GM19455 (cell line): ENCODE measurements around the gene FNDC11.
"Not testable (repeated sequence)": the region's sequence is repeated elsewhere in the genome, so short reads cannot be mapped to it uniquely, and the experiment has no call there.

Source experiments
- ATAC-seq: cut with Tn5 transposase; IDR thresholded peaks from one replicate; pipeline ENCODE4 v1.9.1; 2021; ENCODE audit not compliant: unreplicated experiment

The FNDC11 gene

DNA sequence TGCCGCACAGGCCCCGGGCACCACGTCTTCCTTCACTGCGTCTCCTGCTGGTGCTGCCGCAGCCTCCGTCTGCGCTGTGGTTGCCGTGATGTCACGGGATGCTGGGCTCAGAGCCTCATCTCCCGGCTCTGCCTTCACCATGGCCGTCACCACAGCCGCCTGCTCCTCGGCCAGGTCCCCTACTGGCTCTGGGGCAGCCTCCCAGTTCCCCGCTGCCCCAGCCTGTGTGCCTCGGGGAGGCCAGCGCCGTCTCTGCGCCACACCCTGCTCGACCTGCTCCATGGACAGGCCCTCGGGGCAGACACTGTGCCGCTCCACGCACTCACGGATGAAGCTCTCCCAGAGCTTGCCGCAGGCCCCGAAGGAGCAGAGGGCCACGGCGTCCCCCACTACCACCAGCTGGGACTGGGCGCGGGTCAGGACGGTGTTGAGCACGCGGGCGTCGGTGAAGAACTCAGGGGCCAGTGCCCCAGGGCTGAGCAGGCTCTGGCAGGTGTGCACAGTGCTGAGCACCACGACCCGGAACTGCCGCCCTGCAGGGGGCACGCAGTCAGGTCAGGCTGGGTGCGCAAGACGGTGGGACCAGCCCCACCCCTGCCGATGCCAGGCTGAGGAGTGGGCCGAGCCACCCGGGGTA, 11.9 kb downstream of the FNDC11 start:
- no peak for ATAC-seq

DNA sequence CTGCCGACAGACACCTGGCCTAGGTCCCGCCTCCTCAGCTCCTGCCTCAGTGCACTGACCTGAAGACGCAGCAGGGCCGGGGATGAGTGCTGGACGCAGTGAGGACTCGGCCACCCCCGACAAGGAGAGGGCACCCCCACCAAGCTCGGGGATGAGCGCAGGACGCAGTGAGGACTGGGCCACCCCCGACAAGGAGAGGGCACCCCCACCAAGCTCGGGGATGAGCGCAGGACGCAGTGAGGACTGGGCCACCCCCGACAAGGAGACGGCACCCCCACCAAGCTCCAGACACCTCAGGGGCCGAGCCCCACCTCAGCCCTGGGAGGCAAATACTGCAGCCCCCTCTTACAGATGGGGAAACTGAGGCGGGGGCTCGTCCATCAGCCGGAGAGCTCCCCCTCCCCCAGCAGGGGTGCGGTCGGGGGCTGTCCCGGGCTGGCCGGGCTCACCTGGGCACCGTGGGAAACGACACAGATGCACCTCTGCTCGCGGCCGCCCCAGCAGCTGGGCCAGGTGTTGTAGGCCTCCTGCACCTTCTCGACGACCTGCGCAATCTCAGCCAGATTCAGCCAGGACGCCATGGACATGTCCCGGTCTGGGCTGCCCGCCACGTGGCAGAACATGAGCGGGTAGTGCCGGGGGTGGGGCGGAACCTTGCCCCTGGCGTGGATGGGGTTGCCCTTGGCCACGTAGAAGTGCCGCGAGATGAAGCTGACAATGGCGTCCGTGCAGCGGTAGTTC, 12.6 kb downstream of the FNDC11 start:
- ATAC-seq: no peak

DNA sequence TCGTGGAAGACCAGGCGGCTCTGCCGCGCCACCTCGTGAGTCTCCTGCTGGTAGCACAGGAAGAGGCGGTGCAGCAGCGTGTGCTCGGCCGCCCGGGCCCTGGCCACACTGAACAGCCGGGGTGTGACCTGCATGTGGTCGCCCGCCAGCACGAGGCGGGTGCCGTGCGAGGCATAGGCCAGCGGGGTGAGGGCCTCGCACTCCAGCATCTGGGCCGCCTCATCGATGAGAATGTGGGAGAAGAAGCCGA, 13.1 kb downstream of the FNDC11 start:
- ATAC-seq: no peak

DNA sequence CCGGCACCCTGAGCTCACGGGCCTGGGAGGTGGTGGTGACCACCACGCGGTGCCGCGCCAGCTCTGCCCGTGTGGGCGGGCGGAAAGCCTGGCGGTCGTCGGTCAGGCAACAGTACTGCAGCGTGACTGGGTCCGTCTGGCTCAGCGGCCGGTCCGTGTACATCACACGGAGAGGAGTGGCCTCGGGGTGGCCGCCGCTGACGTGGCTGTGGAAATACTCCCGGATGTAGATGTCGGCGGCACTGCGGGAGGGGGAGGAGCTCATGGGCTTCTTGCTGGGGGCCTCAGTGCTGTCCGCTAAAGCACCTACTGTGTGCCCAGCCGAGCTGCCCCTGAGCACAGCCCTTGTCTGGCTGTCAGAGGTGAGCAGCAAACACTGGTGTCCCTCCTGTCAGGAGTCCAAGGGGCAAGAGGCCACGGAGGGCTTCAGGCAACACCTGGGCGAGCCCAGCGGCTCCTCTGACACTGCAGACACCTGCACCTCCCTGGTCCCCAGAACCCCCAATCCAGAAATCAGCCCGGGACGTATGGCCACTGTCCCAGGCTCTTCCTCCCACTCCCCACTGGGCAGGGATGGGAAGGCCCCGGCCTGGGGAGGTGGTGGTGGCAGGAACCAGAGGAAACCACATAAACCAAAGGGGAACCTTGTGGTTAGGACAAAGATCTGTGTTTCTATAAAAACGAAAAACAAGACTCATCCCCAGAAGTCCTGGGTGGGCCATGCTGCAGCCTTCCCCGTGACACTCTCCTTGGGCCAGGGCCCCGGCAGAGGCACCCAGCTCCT, 13.6 kb downstream of the FNDC11 start:
- peak; percentile 61 for ATAC-seq

DNA sequence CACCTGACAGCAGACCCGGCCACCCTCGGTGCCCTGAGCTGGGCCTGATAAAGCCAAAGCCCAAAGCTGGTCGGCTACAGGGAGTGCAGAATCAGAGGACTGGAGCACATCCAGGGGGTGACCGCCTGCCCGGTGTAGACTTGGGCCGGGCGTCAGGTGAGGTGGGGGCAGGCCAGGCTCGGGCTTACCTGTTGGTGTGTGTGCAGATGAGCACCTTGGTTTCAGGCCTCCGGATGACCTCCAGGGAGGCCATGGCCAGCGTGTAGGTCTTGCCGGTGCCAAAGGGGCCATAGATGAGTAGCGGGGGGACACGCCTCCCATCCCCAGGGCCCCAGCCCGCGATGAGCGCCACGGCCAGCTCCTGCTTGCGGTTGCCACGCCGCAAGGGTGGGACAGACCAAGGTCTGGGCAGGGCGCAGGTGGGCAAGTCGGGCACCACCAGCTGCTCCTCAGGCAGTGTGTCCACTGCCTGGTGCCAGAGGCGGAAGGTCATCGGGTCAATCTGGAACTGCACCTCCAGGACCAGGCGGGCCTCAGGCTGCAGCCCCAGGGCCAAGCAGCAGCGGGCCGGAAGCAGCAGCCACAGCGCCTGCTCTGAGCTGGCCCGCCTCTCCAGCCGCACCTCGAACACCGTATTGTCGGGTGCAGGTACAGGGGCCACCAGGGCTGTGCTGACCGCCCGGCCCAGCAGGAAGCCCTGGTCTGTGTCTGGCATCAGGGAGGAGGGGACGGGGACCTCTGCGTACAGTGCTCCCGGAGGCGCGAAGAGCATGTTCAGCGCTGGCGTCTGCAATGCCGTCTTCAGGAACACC, 14.4 kb downstream of the FNDC11 start:
- ATAC-seq: no peak

DNA sequence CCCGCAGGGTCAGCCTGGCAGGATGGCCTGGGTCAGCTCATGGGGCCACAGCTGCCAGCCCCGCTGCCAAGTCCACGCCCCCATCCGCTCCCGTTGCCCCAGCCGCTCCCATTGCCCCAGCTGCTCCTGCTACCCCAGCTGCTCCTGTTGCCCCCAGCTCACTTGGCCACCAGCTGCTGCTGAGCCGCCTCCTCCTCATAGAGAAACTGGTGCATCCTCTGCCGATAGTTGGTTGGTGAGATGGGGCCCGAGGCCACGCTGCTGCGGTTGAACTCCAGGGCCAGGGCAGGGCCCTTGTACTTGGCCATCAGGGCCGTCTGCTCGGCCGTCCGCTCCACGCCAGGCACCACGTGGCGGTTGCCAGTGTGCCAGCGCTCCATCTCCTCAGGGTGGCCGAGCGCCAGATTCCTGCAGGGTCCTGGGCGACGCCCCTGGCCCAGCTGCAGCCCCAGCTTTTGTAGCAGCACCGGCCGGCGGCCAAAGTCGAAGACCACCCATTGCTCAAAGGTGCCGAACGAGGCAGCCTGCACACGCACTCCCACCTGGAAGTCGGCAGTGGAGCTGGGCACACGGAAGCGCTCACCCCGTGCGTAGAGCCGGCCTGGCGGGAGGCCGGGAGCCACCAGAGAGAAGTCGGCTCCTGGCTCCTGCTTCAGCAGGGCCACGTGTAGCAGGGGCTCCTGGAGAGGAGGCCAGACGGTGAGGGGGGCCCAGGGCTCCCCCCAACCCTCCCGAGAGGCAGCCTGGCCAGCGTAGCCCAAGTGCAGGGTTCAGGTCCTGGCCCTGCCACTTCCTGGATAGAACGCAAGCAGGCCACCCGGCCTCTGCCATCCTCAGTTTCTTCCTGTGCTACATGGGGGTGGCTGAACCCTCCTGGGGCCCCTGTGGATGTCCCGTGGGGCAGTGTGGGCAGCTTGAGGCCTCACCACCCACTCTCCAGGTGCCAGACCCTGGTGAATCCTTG, 15.3 kb downstream of the FNDC11 start:
- ATAC-seq: no peak

DNA sequence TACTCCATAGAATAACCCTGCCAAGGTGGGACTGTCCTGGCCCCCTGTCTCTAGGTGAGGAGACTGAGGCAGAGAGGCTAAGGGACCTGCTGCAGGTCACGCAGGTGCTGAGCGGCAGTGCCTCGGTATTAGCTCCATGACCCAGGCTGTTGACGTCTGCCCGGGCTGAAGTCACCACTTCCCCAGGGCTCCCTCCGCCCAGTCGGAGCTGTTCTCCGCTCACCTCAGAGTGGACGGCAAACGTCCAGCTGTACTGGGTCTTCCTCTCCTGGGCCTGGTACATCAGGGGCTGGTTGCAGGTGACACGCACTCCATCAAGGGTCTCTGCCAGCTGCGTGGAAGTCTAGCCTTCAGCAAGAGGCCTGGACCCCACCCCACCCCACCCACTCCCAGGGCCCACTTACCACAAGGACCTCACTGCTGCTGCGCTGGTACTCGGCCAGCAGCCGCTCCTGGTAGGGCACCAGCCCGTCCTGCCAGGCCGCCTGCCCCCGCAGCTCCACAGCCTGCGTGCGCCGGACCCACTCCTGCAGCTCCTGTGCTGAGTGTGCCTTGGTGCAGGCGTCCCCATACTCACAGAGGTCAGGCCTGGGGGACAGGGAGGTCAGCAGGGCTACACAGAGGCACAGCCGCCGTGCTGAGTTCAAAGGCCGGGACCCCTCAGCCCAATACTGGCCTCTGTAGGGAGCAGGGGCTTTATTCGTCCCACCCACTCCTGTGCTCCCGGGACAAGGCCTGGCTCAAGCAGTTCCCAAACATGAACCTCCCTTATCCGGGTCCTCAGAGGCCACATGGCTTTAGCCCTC, 16.5 kb downstream of the FNDC11 start:
- no peak for ATAC-seq

DNA sequence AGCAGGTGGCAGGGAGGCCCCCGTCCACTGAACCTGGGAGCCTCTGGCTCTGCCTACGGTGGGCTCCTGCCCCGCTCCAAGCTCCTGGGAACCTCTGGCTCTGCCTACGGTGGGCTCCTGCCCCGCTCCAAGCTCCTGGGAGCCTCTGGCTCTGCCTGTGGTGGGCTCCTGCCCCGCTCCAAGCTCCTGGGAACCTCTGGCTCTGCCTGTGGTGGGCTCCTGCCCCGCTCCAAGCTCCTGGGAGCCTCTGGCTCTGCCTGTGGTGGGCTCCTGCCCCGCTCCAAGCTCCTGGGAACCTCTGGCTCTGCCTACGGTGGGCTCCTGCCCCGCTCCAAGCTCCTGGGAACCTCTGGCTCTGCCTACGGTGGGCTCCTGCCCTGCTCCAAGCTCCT, 17.1 kb downstream of the FNDC11 start:
- ATAC-seq: not testable (repeated sequence)

DNA sequence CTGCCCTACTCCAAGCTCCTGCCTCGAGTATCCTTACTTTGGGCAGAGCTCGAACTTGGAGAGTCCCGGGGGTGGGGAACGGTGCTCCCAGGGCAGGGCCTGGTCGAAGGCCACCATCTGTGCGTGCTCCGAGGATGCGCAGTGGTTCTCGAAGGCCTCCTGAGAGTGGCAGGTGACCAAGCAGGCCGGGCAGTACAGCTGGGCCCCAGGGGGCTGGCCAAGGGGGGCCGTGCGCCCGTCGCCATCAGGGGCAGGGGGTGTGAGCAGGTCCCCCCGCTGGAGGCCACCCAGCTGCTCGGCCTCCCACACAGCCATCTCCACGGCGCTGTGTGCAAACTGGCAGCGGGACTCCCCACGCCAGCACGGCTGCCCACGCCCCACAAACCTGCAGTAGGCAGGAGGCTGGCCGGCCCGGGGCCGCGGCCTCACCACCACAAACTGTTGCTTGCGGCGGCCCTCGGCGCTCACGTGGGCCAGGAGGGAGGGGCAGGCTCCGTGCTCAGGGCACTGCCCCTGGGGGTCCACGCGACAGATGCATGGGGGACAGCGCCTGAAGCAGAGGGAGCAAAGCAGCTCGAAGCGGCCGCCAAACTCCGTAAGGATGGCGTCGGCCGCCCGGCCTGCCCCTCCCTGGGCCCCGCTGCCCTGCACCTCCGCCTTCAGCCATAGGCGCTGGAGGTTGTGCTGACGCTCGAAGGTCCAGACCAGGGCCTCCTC, 18.3 kb downstream of the FNDC11 start:
- no peak for ATAC-seq

DNA sequence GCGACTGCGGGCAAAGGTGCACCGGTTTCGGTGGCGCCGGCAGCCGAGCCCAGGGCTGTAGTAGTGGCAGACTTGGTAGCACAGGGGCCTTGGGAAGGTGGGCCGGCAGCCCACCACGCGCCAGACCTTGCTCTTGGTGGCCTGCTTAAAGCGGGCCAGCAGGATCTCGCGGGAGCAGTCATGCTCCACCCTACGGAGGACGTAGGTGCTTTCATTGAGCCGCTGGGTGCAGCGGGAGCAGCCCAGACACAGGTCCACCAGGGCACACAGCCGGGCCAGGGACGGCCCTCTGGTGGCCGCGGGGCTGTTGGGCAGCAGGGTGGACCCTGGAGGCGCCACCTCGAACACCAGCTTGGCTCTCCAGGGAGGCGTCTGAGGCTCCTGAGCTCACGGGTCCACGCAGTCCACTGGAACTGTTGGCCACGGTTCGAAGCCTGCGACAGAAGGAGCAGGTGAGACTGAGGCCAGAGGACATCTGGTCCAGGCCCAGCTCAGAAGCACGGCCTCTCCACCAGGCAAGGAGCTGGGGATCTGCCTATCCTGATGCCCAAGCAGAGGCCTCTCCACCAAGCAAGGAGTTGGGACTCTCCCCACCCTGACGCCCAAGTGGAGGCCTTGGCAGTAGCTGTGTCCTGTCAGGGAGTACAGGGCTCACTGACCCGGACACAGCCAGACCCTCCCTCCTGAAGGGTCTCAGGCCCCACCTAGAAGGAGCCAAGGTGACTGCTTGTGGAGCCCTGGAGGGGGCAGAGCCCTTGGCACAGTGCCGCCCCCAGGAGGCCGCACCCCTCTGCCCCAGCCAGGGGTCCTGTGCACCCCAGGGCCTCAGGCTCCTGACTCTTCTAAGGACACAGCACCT, 19.1 kb downstream of the FNDC11 start:
- ATAC-seq: no peak

DNA sequence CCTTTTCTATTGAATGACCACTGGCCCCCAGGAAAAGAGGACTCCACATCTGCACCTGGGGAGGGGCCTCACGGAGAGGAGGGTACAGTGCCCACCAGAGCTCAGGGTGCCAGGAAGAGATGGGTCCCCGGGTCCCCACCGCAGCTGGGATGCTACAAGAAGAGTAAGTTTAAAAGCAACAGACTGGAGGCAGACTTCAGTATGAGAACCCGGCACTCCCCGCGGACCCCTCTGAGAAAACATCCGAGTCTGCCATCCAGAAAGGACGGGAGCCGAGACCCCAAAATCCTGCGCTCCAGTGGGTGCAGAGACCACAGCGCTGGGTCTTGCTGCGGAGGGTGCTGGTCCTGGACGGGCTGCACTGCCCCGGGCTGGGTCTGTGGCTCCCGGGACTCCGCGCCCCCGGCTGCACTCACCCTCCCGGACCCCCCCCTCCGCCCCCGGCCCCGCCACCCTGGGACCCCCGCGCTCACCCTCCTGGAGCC, 19.7 kb downstream of the FNDC11 start:
- no peak for ATAC-seq

DNA sequence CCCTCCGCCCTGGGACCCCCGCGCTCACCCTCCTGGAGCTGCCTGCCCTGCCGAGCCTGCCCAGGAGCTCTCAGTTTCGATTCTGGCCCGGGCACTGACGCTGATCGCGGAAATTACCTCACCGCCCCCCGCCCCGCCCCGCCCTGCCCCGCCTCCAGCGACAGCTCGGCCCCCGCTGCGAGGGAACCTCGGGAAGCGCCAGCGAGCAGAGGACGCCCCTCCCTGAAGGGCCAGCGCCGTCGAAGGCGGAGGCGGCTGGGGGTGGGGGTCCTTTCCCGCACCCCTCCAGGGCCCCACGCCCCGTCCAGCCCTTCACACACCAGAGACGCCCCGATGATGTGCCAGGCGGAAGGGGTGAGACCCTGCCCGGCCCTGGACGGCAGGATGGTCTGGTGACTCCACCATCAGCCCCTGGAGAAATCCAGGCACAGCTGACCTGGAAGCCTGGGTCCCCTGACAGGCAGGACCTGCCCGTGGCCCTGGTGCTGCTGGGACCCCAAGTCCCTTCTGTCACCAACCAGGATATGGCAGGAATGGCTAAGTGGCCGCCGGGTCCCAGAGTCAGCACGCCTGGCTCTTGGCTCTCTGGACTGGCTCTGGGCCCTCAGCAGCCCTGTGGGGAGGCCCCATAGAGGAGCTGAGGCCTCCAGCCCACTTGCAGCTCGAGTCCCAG, 20.3 kb downstream of the FNDC11 start, which contains the start of gene HELZ2:
TSS of gene HELZ2 (minus strand) at position 84 of the 673 bp plus-strand sequence. CDS start 1,854 bp downstream, outside the sequence.
- peak; percentile 54 for ATAC-seq

DNA sequence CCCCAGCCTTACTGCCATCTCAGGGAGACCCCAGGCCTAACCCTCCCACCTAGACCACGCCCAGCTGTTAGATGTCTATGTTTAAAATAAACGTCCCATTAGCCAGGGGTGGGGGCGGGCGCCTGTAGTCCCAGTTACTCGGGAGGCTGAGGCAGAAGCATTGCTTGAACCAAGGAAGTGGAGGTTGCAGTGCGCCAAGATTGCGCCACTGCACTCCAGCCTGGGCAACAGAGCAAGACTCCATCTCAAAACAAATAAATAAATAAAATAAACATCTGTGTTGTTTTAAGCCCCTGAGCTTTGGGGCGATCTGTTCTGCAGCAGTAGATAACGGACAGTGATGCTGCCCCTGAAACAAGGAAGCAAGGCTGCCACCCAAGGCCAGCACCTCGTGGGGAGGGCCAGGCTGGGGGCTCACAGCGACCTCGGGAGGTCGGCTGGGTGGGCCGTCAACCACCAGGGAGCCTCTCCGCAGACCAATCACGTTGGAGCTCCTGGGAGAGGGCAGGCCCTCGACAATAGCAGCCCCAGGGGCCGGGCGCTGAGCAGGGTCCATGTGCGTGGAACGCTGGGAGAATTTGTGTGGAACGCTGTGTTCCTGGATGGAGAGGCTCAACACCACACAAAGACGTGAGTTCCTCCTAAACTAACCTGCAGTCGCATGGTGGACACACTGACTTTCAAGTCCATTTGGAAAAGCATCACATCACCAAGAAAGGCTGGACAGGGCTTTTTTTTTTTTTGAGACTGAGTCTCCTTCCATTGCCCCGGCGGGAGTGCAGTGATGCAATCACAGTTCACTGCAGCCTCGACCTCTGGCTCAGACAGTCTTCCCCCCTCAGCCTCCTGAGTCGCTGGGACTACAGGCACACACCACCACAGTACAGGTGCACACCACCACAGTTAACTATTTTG, 21.1 kb downstream of the FNDC11 start:
- no peak for ATAC-seq

DNA sequence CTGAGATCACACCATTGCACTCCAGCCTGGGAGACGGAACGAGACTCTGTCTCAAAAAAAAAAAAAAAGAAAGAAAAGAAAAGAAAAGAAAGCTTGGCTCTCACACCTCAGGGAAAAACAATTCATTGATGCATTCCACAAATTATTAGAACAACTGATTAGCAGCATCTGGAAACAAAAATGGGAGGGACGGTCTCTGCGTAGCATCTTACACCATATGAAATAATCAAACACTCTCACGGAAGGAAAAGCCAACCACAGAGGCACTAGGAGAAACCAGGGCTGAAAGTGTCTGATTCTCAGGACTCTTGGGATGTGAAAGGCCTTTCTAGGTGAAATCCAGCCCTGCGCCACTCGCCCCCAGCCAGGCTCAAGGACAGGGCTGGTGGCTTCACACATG, 22.4 kb downstream of the FNDC11 start:
- no peak for ATAC-seq

DNA sequence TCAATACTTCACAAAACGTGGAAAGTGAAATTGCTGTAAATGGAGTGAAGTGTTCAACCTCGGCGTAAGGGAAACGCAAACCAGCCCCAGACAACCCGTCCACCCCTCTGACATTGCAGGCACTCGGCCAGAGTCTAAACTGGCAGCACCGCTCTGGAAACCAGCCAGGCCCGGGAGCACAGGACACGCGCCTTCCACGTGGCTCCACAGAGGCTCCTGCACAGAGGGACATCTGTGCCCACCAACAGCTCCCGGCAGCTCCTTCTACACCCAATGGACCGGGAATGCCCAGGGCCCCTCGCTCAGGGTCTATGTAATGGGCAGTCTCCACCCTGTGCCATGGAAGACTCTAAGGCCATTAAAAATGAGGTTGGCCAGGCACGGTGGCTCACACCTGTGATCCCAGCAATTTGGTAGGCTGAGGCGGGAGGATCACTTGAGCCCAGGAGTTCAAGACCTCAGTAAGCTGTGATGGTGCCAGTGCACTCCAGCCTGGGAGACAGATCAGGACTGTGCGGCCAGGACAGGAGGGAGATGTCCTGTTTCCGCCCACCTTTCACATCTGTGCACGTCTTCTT, 23.4 kb downstream of the FNDC11 start:
- ATAC-seq: no peak
